A673 (cell line): Measurements from ENCODE around the gene NECTIN1. TPM values are rescaled to one million over a fixed set of nuclear protein-coding genes. Genes with fewer than 3 reads are reported as not detected.

Experiments used
- BruUV-seq: library from RNA; stranded (reverse); fragments of 400-500 nt; replicated peaks from 2 replicates; lab custom pipeline; 2021; lab: Mats Ljungman, UMichigan
- CTCF ChIA-PET: fragments of 300-600 bp; sonication (Branson Sonifier 250); formaldehyde crosslinking; loops from one replicate; lab custom pipeline; 2022; ENCODE audit warnings: antibody characterized with exemption; lab: Charles Lee
- POLR2A ChIA-PET: fragments of 300-600 bp; sonication (Branson Sonifier 250); formaldehyde crosslinking; loops from one replicate; lab custom pipeline; 2022; ENCODE audit warnings: antibody characterized with exemption; ENCODE audit not compliant: low non-redundant PET; lab: Charles Lee
- DNase-seq: peaks from one replicate; pipeline ENCODE4 v3.0.0-alpha.2; 2015; ENCODE audit warnings: low spot score
- H3K27ac ChIP-seq: fragments of 200-600 bp; sonication (generic); 2 replicates; pipeline ENCODE4 v1.5.1; 2016; ENCODE audit warnings: mixed run types, low read depth, mild to moderate bottlenecking, mixed read lengths, antibody characterized with exemption, low read length; ENCODE audit not compliant: poor library complexity, severe bottlenecking
- H3K27me3 ChIP-seq: fragments of 200-600 bp; sonication (generic); replicated peaks from 2 replicates; pipeline ENCODE4 v1.6.1; 2017; ENCODE audit warnings: mixed run types, low read depth, mild to moderate bottlenecking, mixed read lengths, antibody characterized with exemption, low read length; ENCODE audit not compliant: insufficient read depth, poor library complexity
- H3K36me3 ChIP-seq: fragments of 200-600 bp; sonication (generic); 2 replicates; pipeline ENCODE4 v1.6.1; 2016; ENCODE audit warnings: mixed run types, mild to moderate bottlenecking, mixed read lengths, antibody characterized with exemption, low read length; ENCODE audit not compliant: insufficient read depth, poor library complexity, severe bottlenecking
- H3K4me1 ChIP-seq: fragments of 200-600 bp; sonication (generic); 2 replicates; pipeline ENCODE4 v1.6.1; 2017; ENCODE audit warnings: mixed run types, mild to moderate bottlenecking, mixed read lengths, antibody characterized with exemption, low read length; ENCODE audit not compliant: insufficient read depth, poor library complexity, severe bottlenecking
- H3K4me3 ChIP-seq: fragments of 200-600 bp; sonication (generic); 2 replicates; pipeline ENCODE4 v1.5.1; 2016; ENCODE audit warnings: low read depth, mixed run types, mild to moderate bottlenecking, mixed read lengths, low read length; ENCODE audit not compliant: poor library complexity, severe bottlenecking
- H3K9me3 ChIP-seq: fragments of 200-600 bp; sonication (generic); 2 replicates; pipeline ENCODE4 v1.6.1; 2016; ENCODE audit warnings: mixed run types, low read depth, mild to moderate bottlenecking, mixed read lengths, antibody characterized with exemption, low read length; ENCODE audit not compliant: poor library complexity, severe bottlenecking
- EZH2 ChIP-seq: fragments of 200-600 bp; sonication (generic); IDR thresholded peaks from 2 replicates; pipeline ENCODE4 v1.6.1; 2017; ENCODE audit warnings: borderline replicate concordance, low read depth, mild to moderate bottlenecking, mixed read lengths, antibody characterized with exemption, low read length; ENCODE audit not compliant: poor library complexity, severe bottlenecking
- intact Hi-C: fragments of 100-400 bp; cut with micrococcal nuclease; formaldehyde crosslinking; loops from one replicate; pipeline ENCODE4 v1.10.0; 2022; ENCODE audit not compliant: unreplicated experiment
- total RNA-seq: library from RNA; stranded (reverse); gene quantifications from 2 replicates; pipeline ENCODE4 v1.2.3, GENCODE V29; 2021
- TF ChIP-seq, protein P1 (sequence below): fragments of 300-800, 200-600 bp; sonication (generic); conservative IDR thresholded peaks from 2 replicates; pipeline ENCODE4 v1.5.1; 2017; ENCODE audit warnings: low read depth, mild to moderate bottlenecking, antibody characterized with exemption, low read length, moderate library complexity, mixed read lengths

The NECTIN1 gene
- total RNA-seq, 1 experiment from 2014 or later = 10.1 TPM

GRCh38 chr11:119729581-119729927, 554 bp upstream of the NECTIN1 start:
- Histone ChIP-seq H3K27ac (no peak overlapping the region), H3K4me3 (peak overlapping the region; percentile 63), H3K27me3 (peaks cover 15% of the 10 kb centered on the region), H3K4me1 (peaks cover 26% of the 10 kb centered on the region), H3K36me3 (no peaks in the 10 kb centered on the region), H3K9me3 (no peaks in the 10 kb centered on the region)
- TF ChIP-seq, protein P1, sequence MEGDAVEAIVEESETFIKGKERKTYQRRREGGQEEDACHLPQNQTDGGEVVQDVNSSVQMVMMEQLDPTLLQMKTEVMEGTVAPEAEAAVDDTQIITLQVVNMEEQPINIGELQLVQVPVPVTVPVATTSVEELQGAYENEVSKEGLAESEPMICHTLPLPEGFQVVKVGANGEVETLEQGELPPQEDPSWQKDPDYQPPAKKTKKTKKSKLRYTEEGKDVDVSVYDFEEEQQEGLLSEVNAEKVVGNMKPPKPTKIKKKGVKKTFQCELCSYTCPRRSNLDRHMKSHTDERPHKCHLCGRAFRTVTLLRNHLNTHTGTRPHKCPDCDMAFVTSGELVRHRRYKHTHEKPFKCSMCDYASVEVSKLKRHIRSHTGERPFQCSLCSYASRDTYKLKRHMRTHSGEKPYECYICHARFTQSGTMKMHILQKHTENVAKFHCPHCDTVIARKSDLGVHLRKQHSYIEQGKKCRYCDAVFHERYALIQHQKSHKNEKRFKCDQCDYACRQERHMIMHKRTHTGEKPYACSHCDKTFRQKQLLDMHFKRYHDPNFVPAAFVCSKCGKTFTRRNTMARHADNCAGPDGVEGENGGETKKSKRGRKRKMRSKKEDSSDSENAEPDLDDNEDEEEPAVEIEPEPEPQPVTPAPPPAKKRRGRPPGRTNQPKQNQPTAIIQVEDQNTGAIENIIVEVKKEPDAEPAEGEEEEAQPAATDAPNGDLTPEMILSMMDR = peak; percentile 16; the same call in 1 of the 2 replicates
- no peak for TF ChIP-seq EZH2
- ChIA-PET CTCF (interaction anchor here (0.5 to 1.7 kb wide), 6 partner anchors 8 to 245 kb away, joined by 3 to 8 read pairs (median 4); no protein-coding TSS in a partner anchor), POLR2A (no interaction called here)
- no peak for DNase-seq
- intact Hi-C loops = loop anchor here (5.0 to 10.0 kb wide), 2 partner anchors 247 to 375 kb away; no protein-coding TSS in a partner anchor
- BruUV-seq = no TSS peak

GRCh38 chr11:119728211-119728626, 781 bp downstream of the NECTIN1 start:
- CTCF ChIA-PET = interaction anchor here (0.7 to 1.7 kb wide), 2 partner anchors 11 to 142 kb away, joined by 4 to 9 read pairs; no protein-coding TSS in a partner anchor
- BruUV-seq = no TSS peak
- no peak for TF ChIP-seq EZH2
- TF ChIP-seq, protein P1 = no peak
- no peak for DNase-seq
- POLR2A ChIA-PET = no interaction called here
- Histone ChIP-seq H3K36me3 (no peaks in the 10 kb centered on the region), H3K9me3 (no peaks in the 10 kb centered on the region), H3K4me1 (peaks cover 26% of the 10 kb centered on the region), H3K27me3 (peaks cover 6% of the 10 kb centered on the region), H3K4me3 (peak overlapping the region; percentile 63), H3K27ac (no peak overlapping the region)
- intact Hi-C loops = loop anchor here (5.0 to 10.0 kb wide), 2 partner anchors 246 to 377 kb away; no protein-coding TSS in a partner anchor

DNA sequence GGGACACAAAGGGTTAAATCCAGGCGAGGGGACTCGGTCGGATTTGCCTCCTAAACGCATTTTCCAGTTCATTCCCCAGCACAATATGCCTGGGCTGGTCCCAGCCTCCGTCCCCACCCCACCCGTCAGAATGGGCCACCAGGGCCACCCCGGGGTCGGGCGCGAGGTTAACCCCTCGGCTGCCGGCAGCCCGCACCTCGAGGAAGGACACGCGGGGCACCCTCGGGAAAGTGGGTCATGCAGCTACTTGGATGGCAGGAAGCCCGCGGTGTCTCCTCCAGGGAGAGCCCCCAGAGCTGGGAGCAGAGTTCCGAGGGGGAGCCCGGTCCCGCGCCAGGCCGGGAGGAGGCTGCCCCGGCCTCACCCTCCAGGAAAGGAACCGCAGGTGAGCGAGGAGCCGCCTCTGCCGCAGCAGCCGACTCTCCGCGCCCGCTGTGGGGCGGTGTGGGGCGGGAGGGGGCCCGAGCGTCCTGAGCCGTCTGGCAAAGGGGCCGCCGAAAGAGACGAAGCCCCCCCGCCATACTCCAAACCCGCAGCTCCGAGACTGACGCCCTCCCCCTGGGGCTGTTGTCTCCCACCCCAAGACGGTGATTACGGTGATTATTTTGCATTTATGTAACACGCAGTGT, 1.4 kb downstream of the NECTIN1 start:
- ChIA-PET POLR2A (no interaction called here), CTCF (interaction anchor here (0.7 kb wide), 1 partner anchor 141 kb away, joined by 9 read pairs; no protein-coding TSS in a partner anchor)
- Histone ChIP-seq H3K9me3 (no peaks in the 10 kb centered on the region), H3K27ac (no peak overlapping the region), H3K36me3 (no peaks in the 10 kb centered on the region), H3K4me1 (peaks cover 26% of the 10 kb centered on the region), H3K4me3 (peak overlapping the region; percentile 63), H3K27me3 (peaks cover 5% of the 10 kb centered on the region)
- TF ChIP-seq, protein P1 = peak; percentile 39; the same call in 1 of the 2 replicates
- no peak for TF ChIP-seq EZH2
- intact Hi-C loops = loop anchor here (5.0 to 10.0 kb wide), 2 partner anchors 245 to 377 kb away; no protein-coding TSS in a partner anchor
- BruUV-seq = no TSS peak
- DNase-seq = peak; percentile 29
